Esophagus squamous epithelium (tissue), 5 donors: Measurements from ENCODE around the gene KHDC1L. TPM values are rescaled to one million over a fixed set of nuclear protein-coding genes. Genes with fewer than 3 reads are reported as not detected.
"Not testable (repeated sequence)": the region's sequence is repeated elsewhere in the genome, so short reads cannot be mapped to it uniquely, and the experiment has no call there.

ENCODE experiments used
- DNase-seq: peaks from one replicate; lab custom pipeline; 2025; lab: John Stamatoyannopoulos, UW
- H3K27ac ChIP-seq, 4 donors: fragments of 200-600 bp; sonication (generic); one replicate each; pipeline ENCODE4 v1.5.1; 2016 to 2019; ENCODE audit warnings: mild to moderate bottlenecking in 1 of 4
- H3K27me3 ChIP-seq, 4 donors: fragments of 200-600 bp; sonication (generic); 1 replicate in 3 of 4; 2 replicates in 1 of 4; pipeline versions ENCODE4 v1.5.1 to v1.6.0; 2017 to 2021; ENCODE audit warnings: antibody characterized with exemption in 1 of 4
- H3K36me3 ChIP-seq, 3 donors: fragments of 200-600 bp; sonication (generic); one replicate each; pipeline ENCODE4 v1.5.1; 2016 to 2019
- H3K4me1 ChIP-seq, 3 donors: fragments of 200-600 bp; sonication (generic); one replicate each; pipeline ENCODE4 v1.5.1; 2017 to 2019
- H3K4me3 ChIP-seq, 4 donors: fragments of 200-600 bp; sonication (generic); 1 replicate in 3 of 4; 2 replicates in 1 of 4; pipeline ENCODE4 v1.5.1; 2016 to 2019; ENCODE audit warnings: mild to moderate bottlenecking in 2 of 4, moderate library complexity in 1 of 4
- H3K9me3 ChIP-seq, 3 donors: fragments of 200-600 bp; sonication (generic); one replicate each; pipeline ENCODE4 v1.5.1; 2016 to 2019
- CTCF ChIP-seq, 6 experiments: fragments of 450-650 bp in 4 of 6; fragments of 200-600 bp in 2 of 6; sonication (generic) in 2 of 6; IDR thresholded peaks; one replicate each; pipeline ENCODE4 v1.5.1; 2016 to 2019; ENCODE audit warnings: antibody characterized with exemption in 6 of 6, mild to moderate bottlenecking in 4 of 6, moderate library complexity in 4 of 6
- POLR2A ChIP-seq, 4 donors: fragments of 450-650 bp; IDR thresholded peaks; one replicate each; pipeline ENCODE4 v1.6.1; 2017; ENCODE audit warnings: antibody characterized with exemption in 4 of 4, mild to moderate bottlenecking in 4 of 4, moderate library complexity in 3 of 4
- WGBS, 2 donors: methylation state at CpG; one replicate each; pipeline ENCODE4 v1.1.5; 2018; 5-methylcytosine and 5-hydroxymethylcytosine counted together
- intact Hi-C: fragments of 100-400 bp; cut with DNase I; formaldehyde crosslinking; loops from one replicate; pipeline ENCODE4 v1.15.0; 2022
- total RNA-seq, 4 donors: library from RNA; depleted of rRNA; stranded (reverse); fragments of >200 nt; gene quantifications; one replicate each; pipeline ENCODE4 v1.1.0, GENCODE V29; 2016
- donor health status: DM: yes; HTN: yes; CAD: no.

The KHDC1L gene
- total RNA-seq, 4 donors from 2014 or later, result not detected

- H3K4me3 ChIP-seq, result no peak overlapping the region
- intact Hi-C loops, result no loop called here
- H3K36me3 ChIP-seq, result no peaks in the 10 kb centered on the region
- no peaks in the 10 kb centered on the region for H3K9me3 ChIP-seq
- H3K27me3 ChIP-seq, result no peaks in the 10 kb centered on the region
- DNase-seq, result no peak
- no peak overlapping the region for H3K27ac ChIP-seq
- no peaks in the 10 kb centered on the region for H3K4me1 ChIP-seq
- TF ChIP-seq POLR2A (IDR thresholded peaks at IDR 0.05) (no peak), CTCF (IDR thresholded peaks at IDR 0.05) (no peak)
- WGBS, 2 donors, result 72 to 75% methylated on average over 4 of the region's 4 CpGs
These were observed 21.0 kb downstream of the KHDC1L start for GRCh38 chr6:73204252-73204651.

DNA sequence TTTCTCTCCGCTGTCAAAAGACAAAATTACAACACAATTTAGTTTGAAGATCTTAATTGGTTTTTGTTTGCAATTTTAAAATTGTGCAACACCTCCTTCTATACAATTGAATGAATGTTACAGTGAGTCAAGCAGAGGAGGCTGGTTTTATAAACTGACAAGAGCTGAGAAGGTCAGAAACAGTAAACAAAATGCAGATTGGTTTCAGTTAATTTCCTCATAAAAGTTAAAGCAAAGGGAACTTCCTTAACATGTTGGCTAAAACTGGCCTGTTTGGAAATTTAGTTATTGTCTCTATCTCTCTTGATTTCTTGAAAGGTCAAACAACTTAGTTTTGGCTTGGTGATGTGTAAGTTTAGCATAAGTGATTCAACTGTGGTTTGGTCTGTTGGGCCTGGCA, 22.2 kb downstream of the KHDC1L start:
- no peak for TF ChIP-seq CTCF (IDR thresholded peaks at IDR 0.05)
- no peak for TF ChIP-seq POLR2A (IDR thresholded peaks at IDR 0.05)
- H3K4me1 ChIP-seq, result no peaks in the 10 kb centered on the region
- H3K27me3 ChIP-seq, result no peaks in the 10 kb centered on the region
- intact Hi-C loops, result no loop called here
- no peak for DNase-seq
- H3K4me3 ChIP-seq, result no peak overlapping the region
- no peaks in the 10 kb centered on the region for H3K9me3 ChIP-seq
- WGBS, 2 donors, result 71 to 77% methylated on average over 1 of the region's 1 CpG
- no peaks in the 10 kb centered on the region for H3K36me3 ChIP-seq
- no peak overlapping the region for H3K27ac ChIP-seq

DNA sequence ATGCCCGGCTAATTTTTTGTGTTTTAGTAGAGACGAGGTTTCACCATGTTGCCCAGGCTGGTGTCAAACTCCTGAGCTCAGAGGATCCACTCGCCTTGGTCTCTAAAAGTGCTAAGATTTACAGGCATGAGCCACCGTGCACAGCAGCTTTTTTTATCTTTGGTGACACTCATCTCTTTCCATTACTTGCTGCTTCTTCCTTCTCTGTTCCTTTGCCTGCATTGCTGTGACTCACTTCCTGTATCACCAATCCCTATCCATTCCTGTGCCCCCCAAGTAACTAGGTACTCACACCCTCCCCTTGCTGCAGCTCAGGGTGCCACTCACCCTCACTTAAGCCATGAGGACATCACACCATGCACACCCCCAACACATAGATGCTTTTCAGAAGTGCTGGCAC, 24.6 kb downstream of the KHDC1L start:
- H3K9me3 ChIP-seq, result no peaks in the 10 kb centered on the region
- H3K27ac ChIP-seq, result no peak overlapping the region
- no peak for DNase-seq
- no peak overlapping the region for H3K4me3 ChIP-seq
- intact Hi-C loops, result no loop called here
- 75% methylated on average over 3 to 4 of the region's 4 CpGs for whole genome bisulfite sequencing, 2 donors
- no peaks in the 10 kb centered on the region for H3K27me3 ChIP-seq
- H3K36me3 ChIP-seq, result no peaks in the 10 kb centered on the region
- no peaks in the 10 kb centered on the region for H3K4me1 ChIP-seq
- no peak for TF ChIP-seq POLR2A (IDR thresholded peaks at IDR 0.05)
- TF ChIP-seq CTCF (IDR thresholded peaks at IDR 0.05), result no peak

- TF ChIP-seq POLR2A (IDR thresholded peaks at IDR 0.05) (no peak), CTCF (IDR thresholded peaks at IDR 0.05) (no peak)
- Histone ChIP-seq H3K27ac (no peak overlapping the region), H3K27me3 (no peaks in the 10 kb centered on the region), H3K4me1 (no peaks in the 10 kb centered on the region), H3K9me3 (no peaks in the 10 kb centered on the region), H3K4me3 (no peak overlapping the region), H3K36me3 (no peaks in the 10 kb centered on the region)
- DNase-seq, result no peak
- intact Hi-C loops, result no loop called here
- 81 to 92% methylated on average over 3 of the region's 3 CpGs for WGBS, 2 donors
These were observed 25.0 kb downstream of the KHDC1L start for GRCh38 chr6:73200247-73200646.

GRCh38 chr6:73194744-73195143, 30.6 kb downstream of the KHDC1L start:
- no peak for DNase-seq
- WGBS, 2 donors, result 91 to 92% methylated on average over 4 to 6 of the region's 7 CpGs
- Histone ChIP-seq H3K4me3 (no peak overlapping the region), H3K9me3 (no peaks in the 10 kb centered on the region), H3K4me1 (no peaks in the 10 kb centered on the region), H3K27ac (no peak overlapping the region), H3K27me3 (no peaks in the 10 kb centered on the region), H3K36me3 (no peaks in the 10 kb centered on the region)
- TF ChIP-seq POLR2A (IDR thresholded peaks at IDR 0.05) (no peak), CTCF (IDR thresholded peaks at IDR 0.05) (no peak)
- intact Hi-C loops, result no loop called here

GRCh38 chr6:73193302-73193701, 32.0 kb downstream of the KHDC1L start:
- H3K4me1 ChIP-seq, H3K27ac ChIP-seq, H3K4me3 ChIP-seq, DNase-seq, intact Hi-C loops, H3K36me3 ChIP-seq, H3K9me3 ChIP-seq, H3K27me3 ChIP-seq: not testable (repeated sequence)
- WGBS, 2 donors, result 95 to 99% methylated on average over 3 to 4 of the region's 4 CpGs
